ENCODE data around the gene HOXC10. TPM values are rescaled to one million over a fixed set of nuclear protein-coding genes. Genes with fewer than 3 reads are reported as not detected.
A peak's percentile ranks its signal among the peaks of the same experiment; 100 is the strongest.

Gene HOXC10
- total RNA-seq, 1 donor: 0.43 TPM

DNA sequence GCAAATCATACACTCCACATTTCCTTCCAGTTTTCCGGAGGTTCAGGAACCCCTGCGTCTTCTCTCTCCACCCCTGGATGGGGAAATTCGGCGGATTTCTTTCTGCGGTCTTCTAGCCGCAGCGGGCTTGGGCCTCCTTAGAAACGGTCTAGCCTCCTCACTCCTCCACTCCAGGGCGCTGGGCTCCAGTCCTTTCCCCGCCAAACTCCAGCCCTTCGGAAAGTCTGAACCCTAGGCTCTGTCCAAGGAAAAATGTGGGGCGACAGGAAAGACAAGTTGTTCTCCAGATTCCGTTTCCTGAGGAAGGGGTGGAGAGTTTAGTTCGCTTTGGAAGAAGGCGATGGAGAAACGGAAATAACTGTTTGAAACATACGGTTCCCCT lies 1.4 kb upstream of the HOXC10 start:
- no peak for DNase-seq (ENCODE audit: low read depth)
- TF ChIP-seq, protein P1, sequence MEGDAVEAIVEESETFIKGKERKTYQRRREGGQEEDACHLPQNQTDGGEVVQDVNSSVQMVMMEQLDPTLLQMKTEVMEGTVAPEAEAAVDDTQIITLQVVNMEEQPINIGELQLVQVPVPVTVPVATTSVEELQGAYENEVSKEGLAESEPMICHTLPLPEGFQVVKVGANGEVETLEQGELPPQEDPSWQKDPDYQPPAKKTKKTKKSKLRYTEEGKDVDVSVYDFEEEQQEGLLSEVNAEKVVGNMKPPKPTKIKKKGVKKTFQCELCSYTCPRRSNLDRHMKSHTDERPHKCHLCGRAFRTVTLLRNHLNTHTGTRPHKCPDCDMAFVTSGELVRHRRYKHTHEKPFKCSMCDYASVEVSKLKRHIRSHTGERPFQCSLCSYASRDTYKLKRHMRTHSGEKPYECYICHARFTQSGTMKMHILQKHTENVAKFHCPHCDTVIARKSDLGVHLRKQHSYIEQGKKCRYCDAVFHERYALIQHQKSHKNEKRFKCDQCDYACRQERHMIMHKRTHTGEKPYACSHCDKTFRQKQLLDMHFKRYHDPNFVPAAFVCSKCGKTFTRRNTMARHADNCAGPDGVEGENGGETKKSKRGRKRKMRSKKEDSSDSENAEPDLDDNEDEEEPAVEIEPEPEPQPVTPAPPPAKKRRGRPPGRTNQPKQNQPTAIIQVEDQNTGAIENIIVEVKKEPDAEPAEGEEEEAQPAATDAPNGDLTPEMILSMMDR (IDR thresholded peaks at IDR 0.05; ENCODE audit: insufficient read depth, low read depth, low read length): no peak
- peak overlapping the region; percentile 12 for H3K4me3 ChIP-seq (ENCODE audit: low read depth, low read length)

GRCh38 chr12:53983950-53984572 lies 885 bp upstream of the HOXC10 start:
- no peak overlapping the region for H3K4me3 ChIP-seq (ENCODE audit: low read depth, low read length)
- DNase-seq (ENCODE audit: low read depth): no peak
- TF ChIP-seq, protein P1 (IDR thresholded peaks at IDR 0.05; ENCODE audit: insufficient read depth, low read depth, low read length): no peak

DNA sequence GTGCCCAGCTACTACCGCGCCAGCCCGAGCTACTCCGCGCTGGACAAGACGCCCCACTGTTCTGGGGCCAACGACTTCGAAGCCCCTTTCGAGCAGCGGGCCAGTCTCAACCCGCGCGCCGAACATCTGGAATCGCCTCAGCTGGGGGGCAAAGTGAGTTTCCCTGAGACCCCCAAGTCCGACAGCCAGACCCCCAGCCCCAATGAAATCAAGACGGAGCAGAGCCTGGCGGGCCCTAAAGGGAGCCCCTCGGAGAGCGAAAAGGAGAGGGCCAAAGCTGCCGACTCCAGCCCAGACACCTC lies 697 bp downstream of the HOXC10 start:
- peak overlapping the region; percentile 64 for H3K4me3 ChIP-seq (ENCODE audit: low read depth, low read length)
- no peak for DNase-seq (ENCODE audit: low read depth)
- TF ChIP-seq, protein P1 (IDR thresholded peaks at IDR 0.05; ENCODE audit: insufficient read depth, low read depth, low read length): no peak

DNA sequence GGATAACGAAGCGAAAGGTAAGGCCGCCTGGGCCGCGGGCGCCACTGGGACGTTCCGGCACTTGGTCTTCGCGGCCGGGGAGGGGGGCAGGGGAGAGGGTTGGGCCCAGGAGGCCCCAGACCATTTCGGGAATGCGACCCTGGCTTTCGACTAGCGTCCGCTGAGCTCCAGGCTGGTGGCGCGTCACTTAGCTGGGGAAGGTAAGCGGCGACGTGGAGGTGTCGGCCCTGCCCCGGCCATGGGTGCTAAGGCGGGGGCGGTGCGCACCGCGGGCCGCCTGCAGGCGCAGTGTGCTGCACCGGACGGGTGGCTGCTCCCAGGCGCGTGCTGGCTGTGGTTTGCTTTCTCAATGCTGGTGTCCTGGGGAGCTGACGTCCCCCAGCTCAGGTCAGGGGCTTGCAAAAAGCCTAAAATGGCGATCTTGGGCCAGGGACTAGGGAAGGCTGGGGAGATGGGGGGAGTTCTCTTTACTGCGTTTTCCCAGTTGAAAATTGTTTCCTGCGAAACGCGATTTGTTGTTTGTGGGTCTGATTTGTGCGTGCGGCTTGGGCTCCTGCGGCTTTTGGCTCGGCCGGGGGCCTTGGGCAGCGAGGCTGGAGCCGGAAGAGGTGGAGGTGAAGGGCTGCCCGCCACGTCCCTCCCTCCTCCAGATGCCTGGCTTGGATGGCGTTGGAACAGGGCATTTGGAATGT lies 1.2 kb downstream of the HOXC10 start:
- DNase-seq (ENCODE audit: low read depth): no peak
- H3K4me3 ChIP-seq (ENCODE audit: low read depth, low read length): peak overlapping the region; percentile 64
- TF ChIP-seq, protein P1 (IDR thresholded peaks at IDR 0.05; ENCODE audit: insufficient read depth, low read depth, low read length): no peak

DNA sequence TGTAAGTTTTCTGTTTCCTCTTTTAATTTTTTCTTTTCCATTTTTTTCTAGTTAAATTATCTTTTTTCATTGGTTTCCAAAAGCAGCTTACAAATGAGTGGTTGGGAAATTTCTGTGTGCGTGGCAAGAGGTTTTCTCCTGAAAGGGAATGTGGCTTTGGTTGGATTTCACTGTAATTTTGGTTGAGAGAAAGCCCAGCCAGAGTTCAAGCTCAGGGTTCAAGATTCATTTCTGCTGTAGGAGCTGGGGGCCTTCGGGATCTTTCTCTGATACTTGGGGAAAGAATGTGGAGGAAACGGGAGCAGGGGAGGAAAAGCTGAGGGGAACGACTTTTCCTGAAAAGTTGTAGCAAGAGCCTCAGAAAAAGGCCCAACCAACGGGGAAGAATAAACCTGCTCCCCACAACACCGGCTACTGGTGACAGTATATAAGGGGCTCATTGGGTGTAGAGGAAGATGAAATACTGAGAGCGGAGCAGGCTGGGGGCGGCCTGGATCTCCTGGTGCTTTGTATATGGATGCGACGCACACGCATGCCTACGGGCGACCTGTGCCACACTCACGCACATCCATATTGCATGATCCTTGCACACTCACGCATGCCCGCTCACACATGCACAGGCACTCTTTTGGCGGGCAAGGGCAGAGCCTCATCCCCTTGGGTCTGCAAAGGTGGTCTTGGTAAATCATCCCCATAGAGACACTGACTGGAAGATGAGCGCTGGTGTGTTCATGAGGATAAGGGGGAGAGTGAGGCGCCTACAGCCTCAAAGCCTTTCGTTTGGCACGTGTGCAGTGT lies 1.9 kb downstream of the HOXC10 start:
- H3K4me3 ChIP-seq (ENCODE audit: low read depth, low read length): peak overlapping the region; percentile 64
- DNase-seq (ENCODE audit: low read depth): no peak

DNA sequence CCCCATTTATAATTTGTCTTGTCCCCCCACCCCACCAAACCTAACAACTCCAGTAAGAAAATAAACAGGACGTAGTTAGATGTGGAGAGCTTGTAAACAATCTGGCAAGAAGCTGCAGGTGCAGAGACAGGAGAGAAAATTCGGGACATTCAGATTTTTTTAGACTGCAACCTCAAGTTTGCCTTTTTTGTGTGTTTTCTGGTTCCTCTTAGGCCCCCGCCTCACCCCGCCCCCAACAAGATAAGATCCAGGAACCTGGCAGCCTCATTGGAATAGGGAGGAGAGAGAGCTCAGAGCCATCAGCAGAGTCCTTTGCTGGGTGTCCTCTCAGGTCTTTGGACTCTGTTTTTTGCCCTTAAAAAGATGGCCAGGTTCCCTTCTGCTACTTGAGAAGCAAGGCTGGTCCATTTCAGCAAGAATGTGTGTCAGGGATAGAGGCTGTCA lies 2.9 kb downstream of the HOXC10 start:
- peak overlapping the region; percentile 64 for H3K4me3 ChIP-seq (ENCODE audit: low read depth, low read length)
- TF ChIP-seq, protein P1 (IDR thresholded peaks at IDR 0.05; ENCODE audit: insufficient read depth, low read depth, low read length): no peak
- DNase-seq (ENCODE audit: low read depth): no peak

More for the DNA sequence above, 1.9 kb downstream of the HOXC10 start:
- TF ChIP-seq, protein P1 (IDR thresholded peaks at IDR 0.05; ENCODE audit: insufficient read depth, low read depth, low read length): no peak

Measured in fibroblast of villous mesenchyme (primary cell).